Lower leg skin (tissue), 3 donors: ENCODE data around the gene PARP16.

Experiments
- POLR2A ChIP-seq, 2 donors: fragments of 450-650 bp; IDR thresholded peaks; one replicate each; pipeline ENCODE4 v1.6.1; 2016 to 2017; ENCODE audit warnings: antibody characterized with exemption in 2 of 2, mild to moderate bottlenecking in 1 of 2, moderate library complexity in 1 of 2
- TF ChIP-seq, protein P1 (sequence below), 3 donors: fragments of 450-650 bp; IDR thresholded peaks; one replicate each; pipeline ENCODE4 v1.5.1; 2016; ENCODE audit warnings: antibody characterized with exemption in 3 of 3, mild to moderate bottlenecking in 3 of 3, moderate library complexity in 2 of 3

DNA sequence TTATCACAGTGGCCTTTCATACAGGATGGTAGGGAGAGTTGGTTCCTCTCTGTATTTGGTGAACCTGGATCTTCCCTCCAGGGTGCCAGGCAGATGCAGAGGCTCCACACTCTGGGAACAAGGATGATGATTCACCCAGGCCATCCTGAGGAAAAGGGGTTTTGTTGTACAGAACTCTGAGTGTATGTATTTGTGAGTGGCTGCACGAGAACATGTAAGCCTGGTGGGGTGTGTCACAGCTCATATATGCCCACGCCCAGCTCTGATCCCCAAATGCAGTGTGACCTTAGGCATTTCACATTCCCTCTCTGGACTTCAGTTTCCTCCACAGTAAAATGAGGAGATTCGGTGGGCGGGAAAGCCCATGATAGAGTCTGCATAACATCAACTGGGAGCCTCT lies 63.8 kb downstream of the PARP16 start:
- no peak for TF ChIP-seq POLR2A (IDR thresholded peaks at IDR 0.05)
- TF ChIP-seq, protein P1, sequence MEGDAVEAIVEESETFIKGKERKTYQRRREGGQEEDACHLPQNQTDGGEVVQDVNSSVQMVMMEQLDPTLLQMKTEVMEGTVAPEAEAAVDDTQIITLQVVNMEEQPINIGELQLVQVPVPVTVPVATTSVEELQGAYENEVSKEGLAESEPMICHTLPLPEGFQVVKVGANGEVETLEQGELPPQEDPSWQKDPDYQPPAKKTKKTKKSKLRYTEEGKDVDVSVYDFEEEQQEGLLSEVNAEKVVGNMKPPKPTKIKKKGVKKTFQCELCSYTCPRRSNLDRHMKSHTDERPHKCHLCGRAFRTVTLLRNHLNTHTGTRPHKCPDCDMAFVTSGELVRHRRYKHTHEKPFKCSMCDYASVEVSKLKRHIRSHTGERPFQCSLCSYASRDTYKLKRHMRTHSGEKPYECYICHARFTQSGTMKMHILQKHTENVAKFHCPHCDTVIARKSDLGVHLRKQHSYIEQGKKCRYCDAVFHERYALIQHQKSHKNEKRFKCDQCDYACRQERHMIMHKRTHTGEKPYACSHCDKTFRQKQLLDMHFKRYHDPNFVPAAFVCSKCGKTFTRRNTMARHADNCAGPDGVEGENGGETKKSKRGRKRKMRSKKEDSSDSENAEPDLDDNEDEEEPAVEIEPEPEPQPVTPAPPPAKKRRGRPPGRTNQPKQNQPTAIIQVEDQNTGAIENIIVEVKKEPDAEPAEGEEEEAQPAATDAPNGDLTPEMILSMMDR (IDR thresholded peaks at IDR 0.05): no peak
